A549 (cell line): ENCODE data around the gene MYH9.

Experiments used
- CTCF ChIP-seq: fragments of >200 bp; sonication (Bioruptor Twin); formaldehyde crosslinking; IDR thresholded peaks from 3 replicates; pipeline ENCODE4 v1.5.1; 2016
- KDM1A ChIP-seq: fragments of 200-600 bp; sonication (generic); IDR thresholded peaks from 2 replicates; pipeline ENCODE4 v1.6.1; 2016; ENCODE audit warnings: low read depth, mild to moderate bottlenecking
- MAX ChIP-seq: IDR thresholded peaks from 2 replicates; pipeline ENCODE4 v1.6.1; 2012
- POLR2A ChIP-seq: IDR thresholded peaks from 2 replicates; pipeline ENCODE4 v1.6.1; 2012; ENCODE audit warnings: mild to moderate bottlenecking, low read length
- RFX5 ChIP-seq: fragments of 450-650 bp; IDR thresholded peaks from 2 replicates; pipeline ENCODE4 v1.7.1; 2014; ENCODE audit warnings: antibody characterized with exemption, mild to moderate bottlenecking, moderate library complexity
- SMC3 ChIP-seq: fragments of >200 bp; sonication (Bioruptor Twin); formaldehyde crosslinking; IDR thresholded peaks from 3 replicates; pipeline ENCODE4 v1.6.1; 2018; ENCODE audit warnings: inconsistent platforms
- SREBF2 ChIP-seq: fragments of 450-650 bp; IDR thresholded peaks from 2 replicates; pipeline ENCODE4 v1.6.1; 2014; ENCODE audit warnings: mild to moderate bottlenecking, moderate library complexity
- ZNF302 ChIP-seq: fragments of 250-450 bp; sonication (Bioruptor Pico); IDR thresholded peaks from 2 replicates; pipeline ENCODE4 v1.9.0; 2021; ENCODE audit warnings: inconsistent platforms, mild to moderate bottlenecking, moderate library complexity

- TF ChIP-seq POLR2A (no peak), RFX5 (no peak), MAX (no peak), CTCF (no peak), SREBF2 (no peak), KDM1A (no peak), SMC3 (no peak), ZNF302 (no peak)
These were observed 76.2 kb downstream of the MYH9 start for GRCh38 chr22:36311386-36312085.
